ENCODE data around the gene KIAA1210.
A peak's percentile ranks its signal among the peaks of the same experiment; 100 is the strongest.

Gene KIAA1210

GRCh38 chrX:119134466-119134865 lies 6.9 kb upstream of the KIAA1210 start:
- DNase-seq (ENCODE audit: extremely low read depth, insufficient read length) = no peak
- no peak for TF ChIP-seq CTCF (IDR thresholded peaks at IDR 0.05; ENCODE audit: insufficient read depth, low read length, poor library complexity, severe bottlenecking)
- no peak overlapping the region for H3K4me3 ChIP-seq (replicated peaks; ENCODE audit: low read depth, low read length)
- H3K36me3 ChIP-seq (ENCODE audit: control insufficient read depth, insufficient read depth, low read length) = no peaks in the 10 kb centered on the region
- peaks cover 3% of the 10 kb centered on the region; the same call in 1 of the 2 replicates for H3K27me3 ChIP-seq (replicated peaks; ENCODE audit: control insufficient read depth, insufficient read depth, low read length)

GRCh38 chrX:119132961-119133360 lies 5.3 kb upstream of the KIAA1210 start:
- Histone ChIP-seq H3K36me3 (ENCODE audit: control insufficient read depth, insufficient read depth, low read length) (no peaks in the 10 kb centered on the region), H3K4me3 (replicated peaks; ENCODE audit: low read depth, low read length) (no peak overlapping the region), H3K27me3 (replicated peaks; ENCODE audit: control insufficient read depth, insufficient read depth, low read length) (peaks cover 3% of the 10 kb centered on the region; the same call in 1 of the 2 replicates)
- TF ChIP-seq CTCF (IDR thresholded peaks at IDR 0.05; ENCODE audit: insufficient read depth, low read length, poor library complexity, severe bottlenecking) = no peak
- DNase-seq (ENCODE audit: extremely low read depth, insufficient read length) = no peak

- no peaks in the 10 kb centered on the region for H3K36me3 ChIP-seq (ENCODE audit: control insufficient read depth, insufficient read depth, low read length)
- DNase-seq (ENCODE audit: extremely low read depth, insufficient read length) = no peak
- H3K27me3 ChIP-seq (replicated peaks; ENCODE audit: control insufficient read depth, insufficient read depth, low read length) = peaks cover 3% of the 10 kb centered on the region; the same call in 1 of the 2 replicates
- no peak overlapping the region for H3K4me3 ChIP-seq (replicated peaks; ENCODE audit: low read depth, low read length)
- TF ChIP-seq CTCF (IDR thresholded peaks at IDR 0.05; ENCODE audit: insufficient read depth, low read length, poor library complexity, severe bottlenecking) = no peak
These were observed 4.7 kb upstream of the KIAA1210 start for GRCh38 chrX:119132316-119132715.

DNA sequence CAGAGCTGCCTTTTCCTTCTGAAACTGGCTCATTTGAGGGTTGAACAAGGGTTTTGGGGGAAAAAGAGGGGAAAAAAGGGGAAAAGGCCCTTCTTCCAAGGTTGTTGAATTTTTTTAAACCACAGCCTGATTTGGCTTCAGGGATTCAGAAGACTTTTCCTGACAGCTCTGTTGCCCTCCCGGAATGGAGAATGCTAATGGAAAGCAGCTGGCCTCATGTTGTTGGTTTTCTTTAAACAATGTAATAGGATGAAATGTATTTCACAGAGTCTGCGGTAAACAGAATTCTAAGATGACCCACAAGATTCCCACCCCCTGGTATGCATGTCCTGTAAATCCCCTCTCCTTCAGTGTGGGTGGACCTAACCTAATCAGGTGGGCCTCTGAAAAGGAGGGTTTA lies 3.3 kb upstream of the KIAA1210 start:
- Histone ChIP-seq H3K36me3 (ENCODE audit: control insufficient read depth, insufficient read depth, low read length) (no peaks in the 10 kb centered on the region), H3K27me3 (replicated peaks; ENCODE audit: control insufficient read depth, insufficient read depth, low read length) (peaks cover 3% of the 10 kb centered on the region; the same call in 1 of the 2 replicates), H3K4me3 (replicated peaks; ENCODE audit: low read depth, low read length) (no peak overlapping the region)
- no peak for TF ChIP-seq CTCF (IDR thresholded peaks at IDR 0.05; ENCODE audit: insufficient read depth, low read length, poor library complexity, severe bottlenecking)
- DNase-seq (ENCODE audit: extremely low read depth, insufficient read length) = no peak

DNA sequence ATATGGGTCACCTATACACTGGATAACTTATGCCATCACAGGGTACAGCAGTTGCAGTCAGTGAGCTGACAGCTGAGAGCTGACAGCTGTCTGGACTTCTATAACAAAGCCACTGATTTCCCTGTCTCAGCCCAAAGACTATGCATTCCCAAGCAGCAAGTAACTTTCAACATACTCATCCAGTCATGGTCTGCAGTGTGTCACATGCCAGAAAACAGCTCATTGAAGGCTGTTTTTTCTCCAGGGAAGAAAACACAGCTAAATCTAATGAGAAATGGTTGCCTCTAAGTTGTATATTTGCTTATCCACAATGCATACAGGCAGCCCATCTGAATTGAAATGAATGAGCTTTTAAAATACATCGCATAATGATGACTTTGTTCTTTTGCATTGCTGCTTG lies 6.3 kb downstream of the KIAA1210 start:
- no peak overlapping the region for H3K4me3 ChIP-seq (replicated peaks; ENCODE audit: low read depth, low read length)
- TF ChIP-seq CTCF (IDR thresholded peaks at IDR 0.05; ENCODE audit: insufficient read depth, low read length, poor library complexity, severe bottlenecking) = no peak
- no peaks in the 10 kb centered on the region for H3K36me3 ChIP-seq (ENCODE audit: control insufficient read depth, insufficient read depth, low read length)
- DNase-seq (ENCODE audit: extremely low read depth, insufficient read length) = no peak
- no peaks in the 10 kb centered on the region; the same call in 1 of the 2 replicates for H3K27me3 ChIP-seq (replicated peaks; ENCODE audit: control insufficient read depth, insufficient read depth, low read length)

DNA sequence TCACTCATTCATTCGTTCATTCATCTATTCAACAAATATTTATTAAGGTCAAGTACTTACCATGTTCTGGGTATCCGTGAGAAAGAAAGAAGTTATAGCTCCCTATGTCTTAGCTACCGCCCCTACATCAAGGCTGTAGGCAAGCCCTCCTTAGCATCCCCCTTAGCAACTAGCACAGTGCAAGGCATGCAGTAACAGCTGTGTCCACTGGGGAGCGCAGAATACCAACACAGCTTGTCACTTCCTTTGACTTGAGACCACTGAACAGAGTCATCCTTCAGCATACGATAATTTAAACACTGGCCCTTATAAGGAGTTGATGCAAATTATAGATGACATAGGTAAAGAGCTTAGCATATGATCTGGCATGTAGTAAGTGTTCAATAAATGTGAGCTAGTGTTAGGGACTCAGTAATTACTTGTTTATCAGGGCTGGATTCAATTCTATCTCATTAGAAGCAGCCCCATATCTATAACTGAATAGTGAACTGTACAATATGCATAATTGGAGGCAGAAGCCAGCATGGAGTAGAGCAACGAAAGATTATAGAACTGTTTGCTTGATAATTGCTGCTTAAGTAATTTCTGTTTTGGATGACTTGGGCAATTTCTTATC lies 8.7 kb downstream of the KIAA1210 start:
- peak; percentile 10 for DNase-seq (ENCODE audit: extremely low read depth, insufficient read length)
- no peaks in the 10 kb centered on the region for H3K36me3 ChIP-seq (ENCODE audit: control insufficient read depth, insufficient read depth, low read length)
- no peak overlapping the region for H3K4me3 ChIP-seq (replicated peaks; ENCODE audit: low read depth, low read length)
- no peaks in the 10 kb centered on the region; the same call in 1 of the 2 replicates for H3K27me3 ChIP-seq (replicated peaks; ENCODE audit: control insufficient read depth, insufficient read depth, low read length)
- peak; percentile 86 for TF ChIP-seq CTCF (IDR thresholded peaks at IDR 0.05; ENCODE audit: insufficient read depth, low read length, poor library complexity, severe bottlenecking)
